Neutrophil (primary cell): Measurements from ENCODE around the gene ZDHHC14.

Experiments used
- H3K27ac ChIP-seq: fragments of 200-600 bp; sonication (generic); 2 replicates; pipeline ENCODE4 v1.5.1; 2016; ENCODE audit warnings: mild to moderate bottlenecking, moderate library complexity
- H3K27me3 ChIP-seq: fragments of 200-600 bp; sonication (generic); 2 replicates; pipeline ENCODE4 v1.6.0; 2016; ENCODE audit warnings: mild to moderate bottlenecking
- H3K36me3 ChIP-seq: fragments of 200-600 bp; sonication (generic); 2 replicates; pipeline ENCODE4 v1.5.1; 2017
- H3K4me1 ChIP-seq, 2 experiments: fragments of 200-600 bp in 1 of 2; sonication (generic) in 1 of 2; 1 replicate in 1 of 2; 2 replicates in 1 of 2; pipeline versions ENCODE4 v1.5.1 to v1.6.1; 2013 to 2016; ENCODE audit warnings: low read depth in 1 of 2, low read length in 1 of 2, mild to moderate bottlenecking in 1 of 2, moderate library complexity in 1 of 2; ENCODE audit not compliant: control insufficient read depth in 1 of 2, insufficient read depth in 1 of 2
- H3K4me3 ChIP-seq, 2 experiments: fragments of 200-600 bp in 1 of 2; sonication (generic) in 1 of 2; 1 replicate in 1 of 2; 2 replicates in 1 of 2; pipeline ENCODE4 v1.5.1; 2013 to 2016; ENCODE audit warnings: low read depth in 1 of 2, low read length in 1 of 2, mild to moderate bottlenecking in 1 of 2, moderate library complexity in 1 of 2
- H3K9me3 ChIP-seq: fragments of 200-600 bp; sonication (generic); 2 replicates; pipeline ENCODE4 v1.5.1; 2016
- CTCF ChIP-seq: fragments of 200-600 bp; sonication (generic); IDR thresholded peaks from 2 replicates; pipeline ENCODE4 v1.5.1; 2016; ENCODE audit warnings: antibody characterized with exemption

Gene ZDHHC14

GRCh38 chr6:157561929-157562810 is 181.2 kb downstream of the ZDHHC14 start:
- Histone ChIP-seq H3K27me3 (no peaks in the 10 kb centered on the region), H3K27ac (no peak overlapping the region), H3K4me1 (no peaks in the 10 kb centered on the region), H3K36me3 (no peaks in the 10 kb centered on the region), H3K9me3 (no peaks in the 10 kb centered on the region), H3K4me3 (no peak overlapping the region)
- no peak for TF ChIP-seq CTCF

- Histone ChIP-seq H3K27ac (no peak overlapping the region), H3K4me1 (no peaks in the 10 kb centered on the region), H3K4me3 (no peak overlapping the region), H3K9me3 (no peaks in the 10 kb centered on the region), H3K36me3 (no peaks in the 10 kb centered on the region), H3K27me3 (no peaks in the 10 kb centered on the region)
- TF ChIP-seq CTCF: no peak
Measured at GRCh38 chr6:157562997-157563396, 182.0 kb downstream of the ZDHHC14 start.

- Histone ChIP-seq H3K9me3 (no peaks in the 10 kb centered on the region), H3K36me3 (no peaks in the 10 kb centered on the region), H3K4me1 (no peaks in the 10 kb centered on the region), H3K4me3 (no peak overlapping the region), H3K27me3 (no peaks in the 10 kb centered on the region), H3K27ac (no peak overlapping the region)
- TF ChIP-seq CTCF: no peak
Measured at GRCh38 chr6:157563611-157564284, 182.8 kb downstream of the ZDHHC14 start.

GRCh38 chr6:157568702-157569101 is 187.7 kb downstream of the ZDHHC14 start:
- Histone ChIP-seq H3K27me3 (no peaks in the 10 kb centered on the region), H3K36me3 (no peaks in the 10 kb centered on the region), H3K27ac (no peak overlapping the region), H3K9me3 (no peaks in the 10 kb centered on the region), H3K4me1 (no peaks in the 10 kb centered on the region), H3K4me3 (no peak overlapping the region)
- no peak for TF ChIP-seq CTCF

- H3K4me3 ChIP-seq: no peak overlapping the region
- H3K4me1 ChIP-seq: no peaks in the 10 kb centered on the region
- no peaks in the 10 kb centered on the region for H3K27me3 ChIP-seq
Measured at GRCh38 chr6:157569543-157569942, 188.6 kb downstream of the ZDHHC14 start.

More at GRCh38 chr6:157569543-157569942, 188.6 kb downstream of the ZDHHC14 start:
- Histone ChIP-seq H3K9me3 (no peaks in the 10 kb centered on the region), H3K27ac (no peak overlapping the region), H3K36me3 (no peaks in the 10 kb centered on the region)
- TF ChIP-seq CTCF: no peak
